PC-3 (cell line): Measurements from ENCODE around the gene ZNF672.

Experiments
- EZH2phosphoT487 ChIP-seq: fragments of 300-600 bp; sonication (generic); IDR thresholded peaks from 2 replicates; pipeline ENCODE4 v1.6.1; 2018; ENCODE audit warnings: mild to moderate bottlenecking, antibody characterized with exemption, low read length, borderline replicate concordance
- TF ChIP-seq, protein P1 (sequence below): fragments of 300-600 bp; sonication (generic); conservative IDR thresholded peaks from 2 replicates; pipeline ENCODE4 v1.5.1; 2017; ENCODE audit warnings: antibody characterized with exemption, low read depth, mild to moderate bottlenecking, low read length

DNA sequence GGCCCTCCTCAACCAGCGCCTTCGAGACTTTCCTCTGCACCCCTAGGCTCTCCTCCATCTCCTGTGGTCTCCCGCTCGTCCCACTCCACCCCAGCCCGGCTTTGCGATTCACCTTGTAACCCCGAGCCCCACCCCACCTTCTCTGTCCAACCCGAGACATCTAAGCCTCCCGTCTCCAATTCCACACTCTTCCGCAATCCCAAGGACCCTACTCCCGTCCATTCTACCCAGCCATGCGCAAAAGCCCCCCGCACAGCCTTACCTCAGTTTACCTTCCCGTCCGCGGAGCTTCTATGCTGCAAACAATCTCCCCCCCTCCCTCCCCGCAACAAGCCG is 12.5 kb upstream of the ZNF672 start:
- TF ChIP-seq, protein P1, sequence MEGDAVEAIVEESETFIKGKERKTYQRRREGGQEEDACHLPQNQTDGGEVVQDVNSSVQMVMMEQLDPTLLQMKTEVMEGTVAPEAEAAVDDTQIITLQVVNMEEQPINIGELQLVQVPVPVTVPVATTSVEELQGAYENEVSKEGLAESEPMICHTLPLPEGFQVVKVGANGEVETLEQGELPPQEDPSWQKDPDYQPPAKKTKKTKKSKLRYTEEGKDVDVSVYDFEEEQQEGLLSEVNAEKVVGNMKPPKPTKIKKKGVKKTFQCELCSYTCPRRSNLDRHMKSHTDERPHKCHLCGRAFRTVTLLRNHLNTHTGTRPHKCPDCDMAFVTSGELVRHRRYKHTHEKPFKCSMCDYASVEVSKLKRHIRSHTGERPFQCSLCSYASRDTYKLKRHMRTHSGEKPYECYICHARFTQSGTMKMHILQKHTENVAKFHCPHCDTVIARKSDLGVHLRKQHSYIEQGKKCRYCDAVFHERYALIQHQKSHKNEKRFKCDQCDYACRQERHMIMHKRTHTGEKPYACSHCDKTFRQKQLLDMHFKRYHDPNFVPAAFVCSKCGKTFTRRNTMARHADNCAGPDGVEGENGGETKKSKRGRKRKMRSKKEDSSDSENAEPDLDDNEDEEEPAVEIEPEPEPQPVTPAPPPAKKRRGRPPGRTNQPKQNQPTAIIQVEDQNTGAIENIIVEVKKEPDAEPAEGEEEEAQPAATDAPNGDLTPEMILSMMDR, result no peak
- TF ChIP-seq EZH2phosphoT487, result no peak
